ENCODE measurements around the gene SEMA3B. TPM values are rescaled to one million over a fixed set of nuclear protein-coding genes. Genes with fewer than 3 reads are reported as not detected.

Gene SEMA3B
- total RNA-seq, 1 donor from 2014 or later, result 24.2 TPM

DNA sequence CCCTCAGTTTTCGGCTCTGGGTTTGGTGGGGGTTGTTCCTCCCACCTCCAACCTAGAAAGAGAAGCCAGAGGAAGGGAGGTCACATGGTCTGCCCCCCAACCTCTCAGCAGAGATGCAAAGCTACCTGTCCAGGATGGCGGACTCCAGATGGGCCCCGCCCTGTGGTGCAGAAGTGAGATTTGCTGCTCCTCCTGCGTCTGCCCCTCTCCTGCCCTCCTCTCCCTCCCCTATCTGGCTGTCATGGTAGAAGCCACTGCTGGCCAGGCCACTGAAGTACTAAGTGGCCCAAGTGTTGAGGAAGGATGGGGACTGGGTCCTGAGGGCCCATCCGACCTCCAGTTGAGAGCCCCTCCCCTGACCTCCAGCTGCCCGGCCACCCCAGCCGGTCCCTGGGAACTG is 2.1 kb upstream of the SEMA3B start:
- TF ChIP-seq, protein P1, sequence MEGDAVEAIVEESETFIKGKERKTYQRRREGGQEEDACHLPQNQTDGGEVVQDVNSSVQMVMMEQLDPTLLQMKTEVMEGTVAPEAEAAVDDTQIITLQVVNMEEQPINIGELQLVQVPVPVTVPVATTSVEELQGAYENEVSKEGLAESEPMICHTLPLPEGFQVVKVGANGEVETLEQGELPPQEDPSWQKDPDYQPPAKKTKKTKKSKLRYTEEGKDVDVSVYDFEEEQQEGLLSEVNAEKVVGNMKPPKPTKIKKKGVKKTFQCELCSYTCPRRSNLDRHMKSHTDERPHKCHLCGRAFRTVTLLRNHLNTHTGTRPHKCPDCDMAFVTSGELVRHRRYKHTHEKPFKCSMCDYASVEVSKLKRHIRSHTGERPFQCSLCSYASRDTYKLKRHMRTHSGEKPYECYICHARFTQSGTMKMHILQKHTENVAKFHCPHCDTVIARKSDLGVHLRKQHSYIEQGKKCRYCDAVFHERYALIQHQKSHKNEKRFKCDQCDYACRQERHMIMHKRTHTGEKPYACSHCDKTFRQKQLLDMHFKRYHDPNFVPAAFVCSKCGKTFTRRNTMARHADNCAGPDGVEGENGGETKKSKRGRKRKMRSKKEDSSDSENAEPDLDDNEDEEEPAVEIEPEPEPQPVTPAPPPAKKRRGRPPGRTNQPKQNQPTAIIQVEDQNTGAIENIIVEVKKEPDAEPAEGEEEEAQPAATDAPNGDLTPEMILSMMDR (IDR thresholded peaks at IDR 0.05), result no peak
- DNase-seq (ENCODE audit: low spot score in 2 of 2), result no peak
- intact Hi-C loops (cut with DNase I), result no loop called here

DNA sequence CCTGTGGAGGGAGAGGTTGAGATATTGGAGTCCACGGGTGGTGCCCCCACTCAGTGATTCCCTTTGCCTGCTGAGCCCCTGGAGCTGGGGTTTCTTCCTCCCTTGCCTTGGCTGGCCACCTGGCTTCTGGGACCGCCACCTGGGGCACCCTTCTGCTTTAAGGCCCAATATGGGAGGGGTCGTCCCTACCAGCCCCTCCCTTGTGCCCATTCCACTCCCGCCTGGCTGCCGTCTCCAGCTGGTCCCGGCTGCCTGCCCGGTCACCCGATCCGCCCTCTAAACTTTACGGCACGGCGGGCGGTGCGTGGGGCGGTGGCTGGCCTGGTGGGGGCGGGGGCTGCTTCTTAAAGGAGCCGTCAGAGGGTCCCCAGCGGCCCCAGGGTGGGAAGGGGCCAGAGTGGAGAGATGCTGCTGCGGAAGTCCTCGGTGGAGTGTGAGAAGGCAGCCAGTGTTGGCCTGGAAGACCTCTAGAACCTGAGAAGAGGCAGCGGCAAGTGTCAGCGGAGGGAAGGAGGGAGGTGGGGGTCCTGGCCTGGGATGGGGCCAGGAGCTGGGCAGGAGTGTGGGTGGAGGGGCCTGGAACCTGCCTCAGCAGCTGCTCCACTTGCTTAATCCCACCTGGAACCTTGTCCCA is 1.6 kb upstream of the SEMA3B start:
- no peaks in the 10 kb centered on the region for H3K36me3 ChIP-seq
- H3K4me3 ChIP-seq, result peak overlapping the region; percentile 61 to 70
- no peaks in the 10 kb centered on the region for H3K9me3 ChIP-seq
- intact Hi-C loops (cut with DNase I), result no loop called here
- H3K27me3 ChIP-seq, result no peaks in the 10 kb centered on the region
- peaks cover 27 to 62% of the 10 kb centered on the region in 2 donors for H3K4me1 ChIP-seq
- TF ChIP-seq, protein P1 (IDR thresholded peaks at IDR 0.05), result no peak
- peak overlapping the region; percentile 97 to 99 for H3K27ac ChIP-seq
- DNase-seq (ENCODE audit: low spot score in 2 of 2), result peak in 1 of 2 donors; percentile 85

More for the DNA sequence above, 2.1 kb upstream of the SEMA3B start:
- H3K27me3 ChIP-seq, result no peaks in the 10 kb centered on the region
- H3K4me1 ChIP-seq, result peaks cover 27 to 62% of the 10 kb centered on the region in 2 donors
- H3K4me3 ChIP-seq, result peak overlapping the region; percentile 61 to 70
- peak overlapping the region; percentile 97 to 99 for H3K27ac ChIP-seq
- H3K9me3 ChIP-seq, result no peaks in the 10 kb centered on the region
- H3K36me3 ChIP-seq, result no peaks in the 10 kb centered on the region

GRCh38 chr3:50268276-50268675 is 671 bp upstream of the SEMA3B start:
- H3K4me1 ChIP-seq, result peaks cover 33 to 65% of the 10 kb centered on the region in 2 donors
- no peaks in the 10 kb centered on the region for H3K27me3 ChIP-seq
- DNase-seq (ENCODE audit: low spot score in 2 of 2), result no peak
- no peaks in the 10 kb centered on the region for H3K36me3 ChIP-seq
- TF ChIP-seq, protein P1 (IDR thresholded peaks at IDR 0.05), result no peak
- H3K27ac ChIP-seq, result peak overlapping the region; percentile 97 to 99
- no peaks in the 10 kb centered on the region for H3K9me3 ChIP-seq
- intact Hi-C loops (cut with DNase I), result no loop called here
- H3K4me3 ChIP-seq, result peak overlapping the region in 1 of 2 donors; percentile 70

DNA sequence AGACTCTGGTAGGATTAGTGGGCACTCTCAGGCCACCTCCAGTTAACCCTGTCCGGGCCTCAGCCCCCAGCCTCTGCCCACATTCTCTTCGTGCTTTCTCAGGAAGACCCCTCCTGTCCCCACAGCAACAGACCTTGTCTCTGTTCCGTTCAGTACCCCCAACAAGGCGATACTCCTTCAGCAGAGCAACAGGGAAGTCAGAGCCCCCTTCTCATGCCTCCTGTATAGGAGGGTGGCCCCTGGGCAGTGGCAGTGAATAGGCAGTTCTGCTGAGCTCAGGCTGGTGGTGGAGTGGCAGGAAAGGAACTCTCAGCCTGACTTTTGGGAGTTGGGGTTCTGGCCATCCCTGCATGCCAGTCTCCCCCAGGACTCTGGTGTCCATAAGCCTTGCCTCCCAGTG is 513 bp downstream of the SEMA3B start:
- Histone ChIP-seq H3K27me3 (no peaks in the 10 kb centered on the region), H3K4me1 (peaks cover 33 to 56% of the 10 kb centered on the region in 2 donors), H3K4me3 (peak overlapping the region; percentile 49 to 70), H3K36me3 (no peaks in the 10 kb centered on the region), H3K9me3 (no peaks in the 10 kb centered on the region), H3K27ac (peak overlapping the region; percentile 85 to 97)
- DNase-seq (ENCODE audit: low spot score in 2 of 2), result no peak
- intact Hi-C loops (cut with DNase I), result no loop called here
- TF ChIP-seq, protein P1 (IDR thresholded peaks at IDR 0.05), result no peak

DNA sequence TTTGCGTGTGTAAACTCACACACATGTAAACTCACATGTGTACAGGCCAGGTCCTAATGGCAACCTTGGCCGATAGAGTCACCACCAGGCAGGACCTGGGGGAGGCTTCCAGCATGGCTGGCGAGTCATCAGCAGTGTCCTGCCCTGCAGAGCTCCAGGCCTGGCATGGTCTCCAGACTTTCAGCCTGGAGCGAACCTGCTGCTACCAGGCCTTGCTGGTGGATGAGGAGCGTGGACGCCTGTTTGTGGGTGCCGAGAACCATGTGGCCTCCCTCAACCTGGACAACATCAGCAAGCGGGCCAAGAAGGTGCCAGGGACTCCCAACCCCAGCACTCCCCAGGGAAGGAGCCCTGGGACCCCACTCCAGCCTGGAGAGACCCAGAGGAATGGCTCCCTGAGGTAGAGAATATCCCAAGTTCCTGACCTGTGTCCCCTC is 1.0 kb downstream of the SEMA3B start:
- intact Hi-C loops (cut with DNase I), result loop anchor here (5.0 kb wide), 1 partner anchor 148 kb away; no protein-coding TSS in a partner anchor
- DNase-seq (ENCODE audit: low spot score in 2 of 2), result no peak

More for the DNA sequence above, 1.0 kb downstream of the SEMA3B start:
- TF ChIP-seq, protein P1 (IDR thresholded peaks at IDR 0.05), result no peak
- Histone ChIP-seq H3K27ac (peak overlapping the region; percentile 85 to 97), H3K4me1 (peaks cover 31 to 53% of the 10 kb centered on the region in 2 donors), H3K9me3 (no peaks in the 10 kb centered on the region), H3K4me3 (peak overlapping the region; percentile 49 to 70), H3K36me3 (no peaks in the 10 kb centered on the region), H3K27me3 (no peaks in the 10 kb centered on the region)

Measured in ascending aorta (tissue), 2 donors.